HG02981 (cell line): ENCODE data around the gene NOXO1.
A peak's percentile ranks its signal among the peaks of the same experiment; 100 is the strongest.

Experiments used
- ATAC-seq: cut with Tn5 transposase; IDR thresholded peaks from one replicate; pipeline ENCODE4 v1.9.1; 2021; ENCODE audit warnings: mild to moderate bottlenecking, moderate library complexity; ENCODE audit not compliant: unreplicated experiment

NOXO1 gene

DNA sequence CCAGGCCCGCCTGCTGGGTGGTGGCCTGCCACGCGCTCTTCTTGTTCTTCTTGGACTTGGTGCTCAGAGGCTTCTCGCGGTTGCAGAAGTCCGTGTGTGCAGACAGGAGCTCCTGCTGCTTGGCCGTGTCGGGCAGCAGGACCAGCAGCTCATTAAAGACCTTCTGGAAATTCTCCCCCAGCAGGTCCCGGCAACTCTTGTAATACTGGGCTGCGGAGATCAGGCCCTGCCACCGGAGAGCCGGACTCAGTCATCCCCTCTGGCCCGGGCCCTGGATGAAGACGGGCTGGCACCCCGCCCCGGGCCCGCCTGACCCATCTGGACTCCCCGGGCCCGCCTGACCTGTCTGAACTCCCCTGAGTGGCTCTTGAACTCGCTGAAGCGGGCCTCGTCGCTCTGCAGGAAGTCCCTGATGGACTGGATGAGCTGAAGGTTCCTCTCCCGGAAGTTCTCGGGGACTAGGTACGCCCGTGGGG, 17.1 kb upstream of the NOXO1 start:
- ATAC-seq: no peak

DNA sequence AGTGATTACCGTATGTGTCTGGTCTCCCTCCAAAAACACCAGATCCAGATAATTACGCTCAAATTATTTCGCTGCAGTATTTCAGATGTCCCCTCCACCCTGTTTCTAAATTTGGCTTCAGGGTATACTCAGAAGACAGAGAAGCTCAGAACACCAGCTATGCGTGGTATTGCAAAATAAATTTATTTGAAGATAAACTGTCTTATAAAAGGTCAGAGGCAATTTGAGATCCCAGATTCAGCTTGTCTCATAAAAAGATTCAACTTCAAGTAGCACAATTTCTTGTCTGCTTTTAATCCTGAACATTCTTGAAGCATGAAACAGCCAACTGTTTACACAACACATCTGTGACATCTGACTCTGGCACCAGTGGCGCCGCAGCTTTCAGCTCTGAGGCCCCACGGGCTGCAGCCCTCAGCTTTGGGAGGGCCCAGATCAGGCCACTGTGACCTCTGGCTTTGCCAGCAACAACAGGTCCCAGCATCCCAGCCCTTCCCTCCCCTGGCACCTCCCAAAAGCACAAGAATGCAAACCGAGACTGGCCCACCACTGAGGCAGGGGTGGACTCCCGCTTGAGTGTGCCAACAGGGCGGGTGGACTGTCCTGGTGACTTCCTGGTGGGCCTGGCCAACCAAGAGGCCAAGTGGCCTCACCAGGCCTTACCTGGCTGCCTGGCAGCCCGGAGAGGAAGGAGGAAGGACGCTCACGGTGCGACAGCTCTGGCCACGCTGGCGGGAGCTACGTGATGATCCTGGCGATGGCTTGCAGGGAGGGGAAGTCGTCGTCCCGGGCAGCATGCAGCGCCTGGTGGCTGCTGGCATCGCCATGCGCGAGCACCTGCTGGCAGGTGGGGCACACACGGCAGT, 16.5 kb upstream of the NOXO1 start:
- no peak for ATAC-seq

GRCh38 chr16:1993731-1994131, 12.5 kb upstream of the NOXO1 start:
- no peak for ATAC-seq

DNA sequence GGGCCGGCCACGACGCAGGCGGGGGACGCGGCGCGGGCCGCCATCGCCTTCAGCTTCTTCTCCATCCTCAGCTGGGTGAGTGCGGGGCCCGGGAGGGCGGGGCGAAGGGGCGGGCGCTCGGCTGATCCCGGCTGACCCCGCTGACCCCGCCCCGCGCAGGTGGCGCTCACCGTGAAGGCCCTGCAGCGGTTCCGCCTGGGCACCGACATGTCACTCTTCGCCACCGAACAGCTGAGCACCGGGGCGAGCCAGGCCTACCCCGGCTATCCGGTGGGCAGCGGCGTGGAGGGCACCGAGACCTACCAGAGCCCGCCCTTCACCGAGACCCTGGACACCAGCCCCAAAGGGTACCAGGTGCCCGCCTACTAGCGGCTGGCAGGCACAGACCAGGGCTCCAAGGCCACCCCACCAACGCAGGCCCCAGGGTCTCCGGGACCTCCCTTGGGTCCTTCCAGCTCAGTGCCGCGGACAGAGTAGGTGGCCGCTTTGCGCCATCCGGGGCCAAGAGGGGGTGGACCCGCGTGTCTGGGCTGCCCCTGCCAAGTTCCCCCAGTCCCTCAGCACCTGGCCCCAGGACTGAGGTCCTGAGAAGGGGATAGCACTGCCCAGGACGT, 11.5 kb upstream of the NOXO1 start:
- ATAC-seq: no peak

DNA sequence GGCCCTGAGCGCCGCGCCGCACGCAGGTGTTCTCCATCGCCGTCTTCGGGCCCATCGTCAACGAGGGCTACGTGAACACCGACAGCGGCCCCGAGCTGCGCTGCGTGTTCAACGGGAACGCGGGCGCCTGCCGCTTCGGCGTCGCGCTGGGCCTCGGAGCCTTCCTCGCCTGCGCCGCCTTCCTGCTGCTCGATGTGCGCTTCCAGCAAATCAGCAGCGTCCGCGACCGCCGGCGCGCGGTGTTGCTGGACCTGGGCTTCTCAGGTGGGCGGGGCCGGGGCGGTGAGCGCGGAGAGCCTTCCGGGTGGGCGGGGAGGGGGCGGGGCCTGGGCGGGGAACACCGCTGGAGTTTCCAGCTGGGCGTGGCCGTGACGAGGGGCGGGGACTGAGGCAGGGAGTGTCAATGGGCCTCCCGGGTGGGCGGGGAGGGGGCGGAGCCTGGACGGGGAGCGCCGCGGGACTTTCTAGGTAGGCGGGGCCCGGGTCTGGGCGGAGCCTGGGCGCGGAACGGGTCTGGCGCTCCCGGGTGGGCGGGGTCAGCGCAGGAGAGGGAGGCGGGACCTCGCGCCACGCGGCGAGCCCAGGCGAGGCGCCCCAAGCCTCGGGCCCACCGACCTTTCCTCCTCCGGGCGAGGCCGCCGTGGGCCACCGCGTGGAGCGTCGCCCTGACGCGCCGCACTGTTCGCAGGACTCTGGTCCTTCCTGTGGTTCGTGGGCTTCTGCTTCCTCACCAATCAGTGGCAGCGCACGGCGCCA, 10.9 kb upstream of the NOXO1 start:
- ATAC-seq: peak; percentile 43

DNA sequence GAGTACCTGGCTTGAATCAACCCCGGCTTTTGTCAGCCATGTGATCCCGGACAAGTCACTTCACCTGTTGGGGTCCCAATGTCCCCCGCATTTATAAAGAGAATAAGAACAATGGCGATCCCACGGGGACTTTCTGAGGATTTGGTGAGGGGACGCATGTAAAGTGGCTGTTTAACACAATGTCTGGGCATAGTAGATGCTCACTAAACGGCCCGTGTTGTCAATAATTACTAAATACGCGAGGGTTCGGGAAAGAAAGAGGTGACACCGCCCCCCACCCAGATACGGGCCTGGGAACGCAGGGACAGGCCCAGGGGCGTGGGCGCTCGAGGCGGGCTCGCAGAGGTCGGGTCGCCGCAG, 10.3 kb upstream of the NOXO1 start:
- ATAC-seq: no peak

DNA sequence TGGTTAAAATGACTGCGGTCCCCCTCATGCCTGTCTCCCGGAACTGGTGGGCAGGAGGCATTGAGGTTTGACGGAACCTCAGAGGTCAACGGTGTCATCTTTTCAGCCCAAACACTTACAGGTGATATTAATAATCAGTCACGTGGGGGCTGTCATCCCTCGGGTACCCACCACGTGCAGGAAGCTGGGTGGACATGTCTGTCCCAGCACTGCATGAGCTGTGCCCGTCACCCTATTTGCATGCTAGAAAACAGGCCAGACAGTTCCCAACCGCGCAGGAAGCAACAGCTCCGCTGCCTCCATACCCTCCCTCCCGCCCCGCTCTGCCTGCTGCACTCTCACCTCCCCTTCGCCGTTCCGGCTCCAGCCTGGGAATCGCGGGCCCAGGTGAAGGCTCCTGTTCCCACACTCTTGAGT, 9.9 kb upstream of the NOXO1 start:
- peak; percentile 31 for ATAC-seq

DNA sequence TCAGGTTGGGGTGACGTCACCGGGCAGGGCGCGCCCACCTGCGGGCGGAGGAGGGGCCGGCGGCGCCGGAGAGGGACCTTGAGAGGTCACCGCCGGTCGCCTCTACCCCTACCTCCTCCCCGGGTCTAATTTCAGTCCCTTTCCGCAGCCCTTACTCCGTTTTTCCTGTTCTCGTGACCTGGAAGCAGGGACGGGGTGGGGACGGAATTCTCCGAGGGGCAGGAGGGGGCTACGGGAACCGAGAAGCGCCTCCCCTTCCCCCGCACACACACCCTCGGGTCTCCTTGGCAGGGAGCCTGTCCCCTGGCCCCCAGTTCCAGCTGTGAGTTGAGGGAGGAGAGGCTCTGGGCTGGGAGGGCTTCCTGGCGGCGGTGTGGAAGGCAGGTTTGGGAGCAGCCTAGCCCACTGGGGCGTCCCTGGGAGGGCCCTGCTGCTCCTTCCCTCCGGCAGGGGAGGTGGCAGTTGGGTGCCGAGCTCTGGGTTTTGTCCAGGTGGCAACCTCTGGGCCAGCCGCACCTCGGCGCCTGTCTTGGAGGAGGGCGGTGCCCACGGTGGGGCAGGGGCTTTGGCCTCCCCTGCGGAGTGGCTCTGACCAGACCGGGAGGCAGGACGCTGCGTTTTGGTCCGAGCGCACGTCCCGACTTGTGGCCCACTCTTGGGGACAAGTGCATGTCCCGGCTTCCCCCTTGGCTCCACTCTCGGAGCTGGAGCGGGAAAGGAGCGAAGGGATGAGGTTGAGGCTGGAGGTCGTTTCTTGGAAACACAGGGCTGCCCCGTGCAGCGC, 9.3 kb upstream of the NOXO1 start:
- ATAC-seq: no peak

DNA sequence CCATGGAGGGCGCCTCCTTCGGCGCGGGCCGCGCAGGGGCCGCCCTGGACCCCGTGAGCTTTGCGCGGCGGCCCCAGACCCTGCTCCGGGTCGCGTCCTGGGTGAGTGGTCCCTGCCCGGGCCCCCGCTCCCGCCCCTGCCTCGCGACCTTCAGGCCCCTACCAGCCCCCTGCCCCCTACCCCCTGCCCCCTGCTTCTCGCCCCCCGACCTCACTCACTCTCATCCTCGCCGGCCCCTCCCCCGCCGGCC, 8.8 kb upstream of the NOXO1 start:
- no peak for ATAC-seq

DNA sequence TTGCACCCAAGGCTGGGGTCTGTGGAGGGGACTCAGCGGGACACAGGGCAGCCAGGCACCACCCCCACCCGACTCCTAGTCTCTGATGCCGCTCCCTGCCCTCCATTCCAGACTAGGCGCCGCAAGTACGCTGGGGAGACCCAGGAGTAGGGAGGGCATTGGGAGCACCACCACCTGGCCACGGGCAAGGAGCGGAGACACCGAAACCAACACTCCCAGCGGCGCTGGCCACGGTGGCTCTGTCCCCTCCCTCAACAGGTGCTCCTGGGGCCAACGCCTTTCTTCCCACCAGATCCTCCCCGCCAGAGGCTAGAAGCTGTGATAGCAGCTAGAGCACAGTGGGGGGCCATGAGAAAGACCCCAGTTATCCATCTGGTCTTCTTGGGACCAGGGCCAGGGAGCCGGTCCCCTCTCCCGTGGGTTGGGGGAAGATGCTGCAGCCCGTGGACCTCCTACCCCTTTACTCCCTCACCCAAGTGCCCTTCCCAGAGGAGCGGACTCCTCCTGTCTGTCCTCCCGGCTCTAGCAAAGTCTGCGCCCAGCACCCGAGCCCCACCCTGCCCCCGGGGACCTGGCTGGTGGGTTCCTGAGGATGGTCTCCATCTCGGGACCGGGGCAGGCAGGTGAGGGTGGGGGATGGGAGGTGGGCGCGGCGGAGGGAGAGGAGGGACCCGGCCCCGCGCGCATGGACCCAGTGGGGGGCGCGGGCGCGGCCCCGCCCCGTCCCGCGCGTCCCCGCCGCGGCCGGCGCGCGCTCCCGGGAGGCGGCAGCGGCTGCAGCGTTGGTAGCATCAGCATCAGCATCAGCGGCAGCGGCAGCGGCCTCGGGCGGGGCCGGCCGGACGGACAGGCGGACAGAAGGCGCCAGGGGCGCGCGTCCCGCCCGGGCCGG, 8.2 kb upstream of the NOXO1 start, which contains the start of gene SYNGR3:
SYNGR3 (plus strand) TSS at position 762 of the 892 bp plus-strand sequence. CDS start 133 bp downstream, outside the sequence.
- ATAC-seq: no peak

DNA sequence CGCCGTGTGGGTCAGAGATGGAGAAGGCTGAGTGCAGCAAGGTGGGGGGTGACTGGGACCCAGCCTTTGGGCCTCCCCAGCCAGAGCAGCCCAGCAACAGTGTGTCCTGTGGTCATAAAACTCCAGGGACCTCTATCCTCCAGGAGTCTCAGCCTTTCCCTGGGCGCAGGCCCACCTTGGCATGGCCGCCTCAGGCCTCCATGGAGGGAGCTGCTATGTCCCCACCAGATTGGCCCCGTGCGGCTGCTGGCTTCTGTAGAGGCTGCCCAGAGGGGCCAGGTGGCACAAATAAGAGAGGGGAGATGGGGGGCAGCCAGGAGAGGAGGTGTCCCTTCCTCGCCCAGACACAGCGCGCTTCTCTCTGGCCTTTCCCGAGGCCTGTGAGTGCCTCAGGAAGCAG, 5.9 kb upstream of the NOXO1 start:
- ATAC-seq: no peak

DNA sequence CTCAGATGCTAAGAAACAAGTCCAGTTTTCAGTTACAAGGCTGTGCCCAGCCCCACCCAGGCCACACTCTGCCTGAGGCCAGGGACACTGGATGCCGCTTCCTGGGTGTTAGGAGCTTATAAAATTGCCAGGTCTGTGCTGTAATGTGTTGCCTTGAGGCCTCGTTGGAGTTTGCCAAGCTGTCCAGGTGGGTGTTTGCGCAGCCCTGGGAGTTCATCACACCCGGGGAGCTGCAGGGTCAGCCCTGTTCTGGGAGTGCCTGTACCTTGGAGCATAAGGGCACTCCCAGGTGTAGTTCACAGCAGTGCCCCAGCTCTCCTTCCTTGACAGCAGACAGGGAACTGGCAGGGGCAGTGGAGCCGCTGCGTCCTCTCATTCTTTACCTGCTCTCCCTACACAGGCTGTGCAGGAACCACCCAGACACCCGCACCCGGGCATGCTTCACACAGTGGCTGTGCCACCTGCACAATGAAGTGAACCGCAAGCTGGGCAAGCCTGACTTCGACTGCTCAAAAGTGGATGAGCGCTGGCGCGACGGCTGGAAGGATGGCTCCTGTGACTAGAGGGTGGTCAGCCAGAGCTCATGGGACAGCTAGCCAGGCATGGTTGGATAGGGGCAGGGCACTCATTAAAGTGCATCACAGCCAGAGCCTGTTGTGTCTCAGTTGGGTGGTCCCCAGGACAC, 4.3 kb upstream of the NOXO1 start:
- ATAC-seq: no peak

DNA sequence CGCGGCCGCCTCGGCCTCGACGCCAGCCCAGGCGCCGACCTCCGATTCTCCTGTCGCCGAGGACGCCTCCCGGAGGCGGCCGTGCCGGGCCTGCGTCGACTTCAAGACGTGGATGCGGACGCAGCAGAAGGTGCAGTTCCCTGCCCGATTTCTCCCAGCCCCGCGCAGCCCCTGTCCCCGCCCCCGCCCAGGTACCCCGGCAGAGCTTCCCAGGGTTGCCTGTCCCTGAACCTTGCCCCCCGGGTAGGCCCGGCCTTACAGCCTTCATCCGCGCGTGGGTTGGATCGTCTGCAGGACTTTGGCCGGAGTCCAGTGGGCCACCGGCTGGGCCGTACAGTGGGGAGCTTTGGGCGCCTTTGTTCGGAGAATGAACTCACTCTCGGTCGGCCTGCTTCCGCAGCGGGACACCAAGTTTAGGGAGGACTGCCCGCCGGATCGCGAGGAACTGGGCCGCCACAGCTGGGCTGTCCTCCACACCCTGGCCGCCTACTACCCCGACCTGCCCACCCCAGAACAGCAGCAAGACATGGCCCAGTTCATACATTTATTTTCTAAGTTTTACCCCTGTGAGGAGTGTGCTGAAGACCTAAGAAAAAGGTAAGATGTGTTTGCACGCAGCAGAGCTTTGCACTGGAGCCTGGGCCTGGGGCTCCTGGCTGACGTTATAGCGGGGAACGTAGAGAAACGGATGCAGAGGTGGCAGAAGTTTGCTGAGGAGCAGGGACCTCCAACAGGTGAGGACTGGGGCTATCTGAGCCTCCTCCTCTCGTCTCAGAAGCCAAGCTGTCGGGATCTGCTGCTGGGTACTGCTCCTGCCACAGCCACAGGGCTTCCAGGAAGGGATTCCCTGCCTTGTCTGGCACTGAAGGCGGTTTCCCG, 3.3 kb upstream of the NOXO1 start:
- ATAC-seq: peak; percentile 14

DNA sequence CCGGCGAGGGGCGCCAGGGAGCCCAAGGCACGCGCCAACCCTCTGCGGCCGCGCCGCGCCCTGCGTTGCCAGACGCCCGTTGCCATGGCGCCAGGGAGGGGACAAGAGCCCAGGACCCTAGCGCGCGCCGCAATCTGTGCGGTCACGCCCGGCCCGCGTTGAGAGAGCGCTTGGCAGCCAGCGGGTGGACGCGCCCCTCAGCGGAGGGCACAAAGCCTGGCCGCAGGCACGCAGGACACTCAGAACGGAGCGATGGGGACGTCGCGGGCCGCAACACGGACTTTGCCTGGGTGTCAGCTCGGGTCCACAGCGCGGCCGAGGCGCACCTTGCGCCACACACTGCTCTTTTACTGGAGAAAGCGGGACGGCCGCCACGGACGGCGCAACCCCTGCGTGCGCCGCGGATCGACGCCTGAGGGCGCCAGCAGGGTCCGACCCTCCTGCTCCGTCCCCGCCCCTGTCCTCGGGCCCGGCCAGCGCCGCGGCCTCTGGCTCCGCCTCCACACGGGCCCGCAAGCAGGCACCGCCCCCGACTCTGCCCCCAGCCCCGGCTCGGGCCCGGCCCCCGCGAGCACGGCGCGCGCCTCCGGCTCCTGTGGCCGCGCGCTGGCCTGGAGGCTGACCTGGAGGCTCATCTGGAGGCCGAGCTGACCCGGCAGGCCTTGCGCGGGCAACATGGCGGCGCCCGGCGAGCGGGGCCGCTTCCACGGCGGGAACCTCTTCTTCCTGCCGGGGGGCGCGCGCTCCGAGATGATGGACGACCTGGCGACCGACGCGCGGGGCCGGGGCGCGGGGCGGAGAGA, 2.5 kb upstream of the NOXO1 start, which contains the start of gene GFER:
GFER (plus strand) TSS at position 650 of the 803 bp plus-strand sequence; CDS start at position 676, 26 bp downstream.
- ATAC-seq: peak; percentile 65

GRCh38 chr16:1982991-1983543, 1.8 kb upstream of the NOXO1 start:
- no peak for ATAC-seq

DNA sequence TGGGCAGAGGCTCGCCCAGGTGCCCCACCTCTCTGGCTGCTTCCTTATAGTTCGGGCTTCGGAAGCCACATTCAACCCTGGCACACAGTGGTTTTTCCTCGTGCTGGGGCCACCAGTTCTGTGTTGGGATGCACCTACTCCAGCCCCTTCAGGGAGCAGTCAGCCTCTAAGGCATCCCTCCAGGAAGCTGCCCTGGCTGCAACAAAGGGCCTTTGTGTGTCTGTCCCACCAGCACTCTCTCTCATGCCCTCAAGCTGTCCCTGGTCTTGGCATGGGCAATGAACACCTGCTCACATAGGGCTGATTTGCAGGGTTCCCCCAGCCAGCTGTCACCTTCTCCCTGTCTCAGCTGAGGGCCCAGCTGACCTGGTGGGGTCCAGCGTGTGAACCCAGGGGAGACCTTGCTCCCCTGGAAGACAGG, 754 bp upstream of the NOXO1 start:
- no peak for ATAC-seq

GRCh38 chr16:1980770-1981087, 540 bp downstream of the NOXO1 start:
- no peak for ATAC-seq
